Endodermal cell (in vitro differentiated cells): ENCODE results near the gene RPTOR. TPM values are rescaled to one million over a fixed set of nuclear protein-coding genes. Genes with fewer than 3 reads are reported as not detected.

Experiments used
- DNase-seq: peaks from one replicate; pipeline ENCODE4 v3.0.0-alpha.2; 2017
- H3K27ac ChIP-seq: 2 replicates; pipeline ENCODE4 v1.5.1; 2013; ENCODE audit warnings: mild to moderate bottlenecking, low read depth, low read length, moderate library complexity
- H3K27me3 ChIP-seq: 2 replicates; pipeline ENCODE4 v1.6.1; 2013; ENCODE audit warnings: mild to moderate bottlenecking, low read length, moderate library complexity; ENCODE audit not compliant: insufficient read depth, control insufficient read depth, poor library complexity, severe bottlenecking
- H3K36me3 ChIP-seq: 2 replicates; pipeline ENCODE4 v1.7.0; 2013; ENCODE audit warnings: mild to moderate bottlenecking, low read length, moderate library complexity; ENCODE audit not compliant: control insufficient read depth, insufficient read depth
- H3K4me1 ChIP-seq: one replicate; pipeline ENCODE4 v1.7.0; 2013; ENCODE audit warnings: low read length; ENCODE audit not compliant: control insufficient read depth, insufficient read depth
- H3K4me3 ChIP-seq: 2 replicates; pipeline ENCODE4 v1.5.1; 2013; ENCODE audit warnings: mild to moderate bottlenecking, low read length, moderate library complexity
- H3K9ac ChIP-seq: 2 replicates; pipeline ENCODE4 v1.6.1; 2013; ENCODE audit warnings: mild to moderate bottlenecking, low read length, moderate library complexity; ENCODE audit not compliant: poor library complexity, severe bottlenecking; ENCODE audit errors: extremely low read depth
- H3K9me3 ChIP-seq: 2 replicates; pipeline ENCODE4 v1.6.1; 2013; ENCODE audit warnings: mild to moderate bottlenecking, low read length, moderate library complexity; ENCODE audit not compliant: control insufficient read depth
- H3K27ac Mint-ChIP-seq: 2 replicates; pipeline ENCODE4 v1.8.0; 2020; ENCODE audit warnings: mixed read lengths
- H3K27me3 Mint-ChIP-seq: 2 replicates; pipeline ENCODE4 v1.8.0; 2021; ENCODE audit warnings: mild to moderate bottlenecking, mixed read lengths; ENCODE audit not compliant: insufficient read depth
- H3K36me3 Mint-ChIP-seq: 2 replicates; pipeline ENCODE4 v1.8.0; 2020; ENCODE audit warnings: low read depth, mixed read lengths
- H3K4me1 Mint-ChIP-seq: 2 replicates; pipeline ENCODE4 v1.8.0; 2020; ENCODE audit warnings: mixed read lengths
- H3K4me3 Mint-ChIP-seq: 2 replicates; pipeline ENCODE4 v1.8.0; 2020; ENCODE audit warnings: mild to moderate bottlenecking, moderate library complexity, mixed read lengths
- H3K9me3 Mint-ChIP-seq: 2 replicates; pipeline ENCODE4 v1.8.0; 2020; ENCODE audit warnings: mild to moderate bottlenecking, mixed read lengths
- WGBS, 2 experiments: methylation state at CpG; one replicate each; pipeline versions ENCODE4 v1.1.5 to v1.1.7; 2013; ENCODE audit warnings: missing lambda C conversion rate in 2 of 2, mixed read lengths in 1 of 2; ENCODE audit not compliant: insufficient coverage in 1 of 2, insufficient read length in 1 of 2; 5-methylcytosine and 5-hydroxymethylcytosine counted together
- total RNA-seq, 2 donors: library from RNA; stranded (reverse); fragmentation: NEBNext Ultra II Directional in 1 of 2; extraction: Animal tissue kit (Norgen Biotek cat#: 25700) in 1 of 2; gene quantifications; 2 replicates in 1 of 2; 3 replicates in 1 of 2; pipeline ENCODE4 v1.2.1, GENCODE V29; 2021
- TF ChIP-seq, protein P1 (sequence below): fragments of 200-600 bp; sonication (generic); conservative IDR thresholded peaks from 2 replicates; pipeline ENCODE4 v1.5.0; 2021; ENCODE audit warnings: antibody characterized with exemption, mild to moderate bottlenecking

The RPTOR gene
- total RNA-seq, 2 donors from 2014 or later, result 45.1 to 53.4 TPM

DNA sequence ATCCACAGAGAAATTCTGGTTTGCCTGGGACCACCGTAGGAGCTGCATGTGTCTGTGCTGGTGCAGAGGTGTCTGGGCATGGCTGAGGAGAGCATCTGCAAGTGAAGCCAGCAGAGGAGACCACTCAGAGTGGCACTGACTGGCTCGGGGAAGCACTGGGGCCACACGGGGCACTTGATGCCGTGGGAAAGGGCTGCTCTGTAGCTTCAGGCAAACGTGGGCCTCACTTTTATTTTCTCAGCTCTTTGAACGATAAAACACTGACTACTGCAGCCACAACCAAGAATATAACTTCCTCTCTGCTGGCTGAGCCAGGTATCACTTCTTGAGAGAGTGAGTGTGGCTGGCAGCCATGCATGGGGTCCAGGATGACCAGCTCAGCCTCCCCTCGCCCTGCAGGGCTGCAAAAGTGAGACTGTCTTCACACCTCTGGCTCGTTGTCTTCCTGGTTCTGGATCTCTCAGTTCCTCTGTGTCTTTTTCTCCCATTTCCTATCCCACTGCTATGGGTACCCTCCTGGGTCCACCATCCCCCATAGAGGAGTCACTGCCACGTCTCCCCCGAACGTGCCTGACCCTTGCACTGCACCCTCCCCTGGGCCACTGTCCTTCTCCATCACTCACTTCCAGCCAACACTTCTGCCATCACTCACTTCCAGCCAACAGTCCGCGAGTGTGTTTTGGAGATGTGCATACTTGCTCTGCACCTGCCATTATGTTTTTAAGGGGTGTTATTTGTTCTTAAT, 245.6 kb downstream of the RPTOR start:
- no peaks in the 10 kb centered on the region for H3K27me3 Mint-ChIP-seq
- H3K27ac Mint-ChIP-seq, result no peak overlapping the region
- 80 to 88% methylated on average over 7 to 13 of the region's 13 CpGs for WGBS, 2 experiments
- Histone ChIP-seq H3K4me3 (no peak overlapping the region), H3K9ac (no peak overlapping the region), H3K36me3 (peaks cover 18% of the 10 kb centered on the region), H3K9me3 (no peaks in the 10 kb centered on the region), H3K27me3 (no peaks in the 10 kb centered on the region), H3K4me1 (no peaks in the 10 kb centered on the region), H3K27ac (peak overlapping the region; percentile 24)
- peaks cover 14% of the 10 kb centered on the region for H3K4me1 Mint-ChIP-seq
- peak; percentile 44 for DNase-seq
- TF ChIP-seq, protein P1, sequence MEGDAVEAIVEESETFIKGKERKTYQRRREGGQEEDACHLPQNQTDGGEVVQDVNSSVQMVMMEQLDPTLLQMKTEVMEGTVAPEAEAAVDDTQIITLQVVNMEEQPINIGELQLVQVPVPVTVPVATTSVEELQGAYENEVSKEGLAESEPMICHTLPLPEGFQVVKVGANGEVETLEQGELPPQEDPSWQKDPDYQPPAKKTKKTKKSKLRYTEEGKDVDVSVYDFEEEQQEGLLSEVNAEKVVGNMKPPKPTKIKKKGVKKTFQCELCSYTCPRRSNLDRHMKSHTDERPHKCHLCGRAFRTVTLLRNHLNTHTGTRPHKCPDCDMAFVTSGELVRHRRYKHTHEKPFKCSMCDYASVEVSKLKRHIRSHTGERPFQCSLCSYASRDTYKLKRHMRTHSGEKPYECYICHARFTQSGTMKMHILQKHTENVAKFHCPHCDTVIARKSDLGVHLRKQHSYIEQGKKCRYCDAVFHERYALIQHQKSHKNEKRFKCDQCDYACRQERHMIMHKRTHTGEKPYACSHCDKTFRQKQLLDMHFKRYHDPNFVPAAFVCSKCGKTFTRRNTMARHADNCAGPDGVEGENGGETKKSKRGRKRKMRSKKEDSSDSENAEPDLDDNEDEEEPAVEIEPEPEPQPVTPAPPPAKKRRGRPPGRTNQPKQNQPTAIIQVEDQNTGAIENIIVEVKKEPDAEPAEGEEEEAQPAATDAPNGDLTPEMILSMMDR, result no peak
- H3K36me3 Mint-ChIP-seq, result peaks cover 15% of the 10 kb centered on the region
- H3K4me3 Mint-ChIP-seq, result no peak overlapping the region
- no peaks in the 10 kb centered on the region for H3K9me3 Mint-ChIP-seq

DNA sequence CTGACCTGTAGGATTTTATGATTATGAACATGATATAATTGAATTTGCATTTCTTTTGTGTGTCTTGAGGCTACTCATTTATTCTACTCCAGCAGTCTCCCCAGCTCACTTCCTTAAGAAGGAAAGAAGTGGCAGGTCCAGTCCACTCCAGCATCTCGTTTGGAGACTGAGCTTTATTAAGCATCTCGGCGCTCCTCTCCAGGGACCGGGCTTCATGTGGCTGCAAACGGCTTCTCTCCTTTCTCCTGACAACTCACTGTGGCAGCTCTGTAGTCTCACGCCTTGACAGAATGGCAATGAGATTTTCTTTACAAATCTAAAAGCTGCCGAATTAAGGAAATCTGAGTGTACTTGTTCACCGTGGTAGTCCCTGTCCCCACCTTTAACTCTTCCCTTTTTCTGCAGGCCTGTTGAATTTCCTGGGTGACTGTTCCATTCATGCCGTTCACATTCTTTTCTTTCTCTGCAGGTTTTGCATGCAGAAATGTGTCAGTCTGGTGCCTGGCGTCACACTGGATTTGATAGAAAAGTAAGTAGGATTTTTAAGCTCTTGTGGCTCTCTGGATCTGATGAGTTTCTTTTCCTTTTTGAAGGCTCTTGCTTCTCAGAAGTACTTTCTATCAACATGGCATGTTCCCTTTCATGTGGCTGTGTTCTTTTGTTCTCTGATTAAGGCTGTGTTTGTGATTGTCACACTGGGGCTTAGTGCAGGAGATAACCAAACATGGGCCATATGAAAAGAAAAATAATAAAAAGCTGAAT, 246.5 kb downstream of the RPTOR start:
- H3K27me3 ChIP-seq, result no peaks in the 10 kb centered on the region
- H3K9me3 ChIP-seq, result no peaks in the 10 kb centered on the region
- peak; percentile 38 for DNase-seq
- H3K4me1 Mint-ChIP-seq, result peaks cover 10% of the 10 kb centered on the region
- no peaks in the 10 kb centered on the region for H3K27me3 Mint-ChIP-seq
- no peak overlapping the region for H3K27ac Mint-ChIP-seq
- H3K36me3 ChIP-seq, result peaks cover 18% of the 10 kb centered on the region
- no peaks in the 10 kb centered on the region for H3K4me1 ChIP-seq
- no peak overlapping the region for H3K4me3 ChIP-seq
- WGBS, 2 experiments, result 76 to 82% methylated on average over 8 to 10 of the region's 10 CpGs
- TF ChIP-seq, protein P1, result no peak
- peak overlapping the region; percentile 61 for H3K27ac ChIP-seq
- H3K9me3 Mint-ChIP-seq, result peaks cover 6% of the 10 kb centered on the region
- peaks cover 22% of the 10 kb centered on the region for H3K36me3 Mint-ChIP-seq
- H3K9ac ChIP-seq, result no peak overlapping the region
- H3K4me3 Mint-ChIP-seq, result no peak overlapping the region

DNA sequence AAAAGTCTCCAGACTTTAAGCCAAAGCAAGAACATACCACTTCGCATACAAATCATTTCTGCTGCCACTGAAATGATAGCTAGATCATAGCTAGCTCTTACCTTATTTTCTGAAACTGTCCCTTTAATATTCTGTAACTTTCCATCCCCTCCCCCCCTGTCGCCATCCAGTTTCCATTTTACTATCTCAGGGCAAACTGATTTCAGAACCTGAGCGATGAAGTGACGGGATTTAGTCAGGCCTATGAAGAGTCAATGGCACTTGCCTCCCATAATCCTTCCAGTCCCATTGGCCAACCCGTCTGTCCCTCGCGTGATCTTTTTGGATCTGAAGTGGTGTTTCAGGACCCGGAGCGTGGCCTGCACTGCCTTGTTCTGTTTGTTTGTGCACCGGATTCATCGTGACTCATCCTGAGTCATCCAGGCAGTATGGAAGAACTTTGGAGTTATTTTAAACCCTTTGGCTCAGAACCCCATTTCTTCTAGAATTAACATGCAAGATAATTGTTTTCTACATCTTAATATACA, 247.2 kb downstream of the RPTOR start:
- H3K4me1 Mint-ChIP-seq, result peaks cover 10% of the 10 kb centered on the region

More for the DNA sequence above, 247.2 kb downstream of the RPTOR start:
- 96 to 97% methylated on average over 6 to 11 of the region's 11 CpGs for whole genome bisulfite sequencing, 2 experiments
- H3K4me1 ChIP-seq, result no peaks in the 10 kb centered on the region
- no peak overlapping the region for H3K4me3 ChIP-seq
- Mint-ChIP-seq H3K9me3 (peaks cover 9% of the 10 kb centered on the region), H3K27ac (no peak overlapping the region), H3K4me3 (no peak overlapping the region), H3K27me3 (no peaks in the 10 kb centered on the region), H3K36me3 (peaks cover 28% of the 10 kb centered on the region)
- no peaks in the 10 kb centered on the region for H3K27me3 ChIP-seq
- H3K9me3 ChIP-seq, result no peaks in the 10 kb centered on the region
- H3K36me3 ChIP-seq, result peaks cover 18% of the 10 kb centered on the region
- DNase-seq, result peak; percentile 46
- TF ChIP-seq, protein P1, result no peak
- peak overlapping the region; percentile 61 for H3K27ac ChIP-seq
- H3K9ac ChIP-seq, result no peak overlapping the region
